ENCODE measurements around the gene RS1. TPM values are rescaled to one million over a fixed set of nuclear protein-coding genes. Genes with fewer than 3 reads are reported as not detected.

RS1 gene
- total and polyA plus RNA-seq, 10 of the 15 experiments (the other 5 are each of a cell fraction or from before 2014, with no cell fraction given), result 0.04 to 0.26 TPM; not detected in 8

DNA sequence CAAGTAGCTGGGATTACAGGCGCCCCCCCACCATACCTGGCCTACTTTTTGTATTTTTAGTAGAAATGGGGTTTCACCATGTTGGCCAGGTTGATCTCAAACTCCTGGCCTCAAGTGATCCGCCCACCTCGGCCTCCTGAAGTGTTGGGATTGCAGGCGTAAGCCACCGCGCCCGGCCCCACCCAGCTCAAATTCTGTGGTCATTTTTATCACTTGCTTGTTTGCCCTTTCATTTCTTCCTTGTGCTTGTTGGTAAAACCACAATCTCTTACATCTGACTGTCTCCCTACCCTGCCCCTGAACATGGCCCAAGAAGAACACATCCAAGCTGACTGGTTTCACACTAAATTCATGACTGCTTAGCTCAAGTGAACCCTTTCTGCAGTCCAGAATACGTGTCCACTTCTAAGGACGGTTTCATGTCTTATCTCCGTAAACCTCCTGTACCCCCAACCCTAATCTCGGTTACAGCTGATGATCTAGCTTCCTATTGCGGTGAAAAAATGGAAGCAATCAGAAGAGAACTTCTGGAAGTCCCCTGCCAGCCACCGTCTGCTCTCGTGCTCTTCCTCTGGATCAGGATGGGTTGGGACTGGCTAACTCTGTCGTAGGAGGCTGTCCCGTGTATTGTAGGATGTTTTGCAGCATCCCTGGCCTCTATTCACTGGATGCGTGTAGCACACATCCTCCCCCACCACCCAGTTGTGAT lies 5.4 kb upstream of the RS1 start:
- H3K9me3 ChIP-seq (replicated peaks; ENCODE audit: control insufficient read depth, insufficient read depth, low read length), result no peaks in the 10 kb centered on the region; the same call in 2 of the 3 replicates
- DNase-seq (ENCODE audit: low read depth, low spot score) (no peak), ATAC-seq (no peak), FAIRE-seq (no peak)
- no peaks in the 10 kb centered on the region for H4K20me1 ChIP-seq (ENCODE audit: control insufficient read depth, insufficient read depth)
- H3K4me2 ChIP-seq (ENCODE audit: control insufficient read depth, insufficient read depth), result no peak overlapping the region
- H3K79me2 ChIP-seq (ENCODE audit: control insufficient read depth, insufficient read depth, low read length), result no peaks in the 10 kb centered on the region
- BruUV-seq (replicated peaks), result no TSS peak
- in situ Hi-C loops (cut with MboI), result loop anchor here (5.0 to 10.0 kb wide), 2 partner anchors 210 to 667 kb away; partner anchors contain the start of gene PDHA1
- H3K4me3 ChIP-seq, result no peak overlapping the region
- no peak overlapping the region for H3K9ac ChIP-seq (ENCODE audit: control insufficient read depth, insufficient read depth, low read length)
- intact Hi-C loops (cut with micrococcal nuclease; ENCODE audit: unreplicated experiment), result loop anchor here (10.0 kb wide), 2 partner anchors 253 to 657 kb away; partner anchors contain the start of gene CDKL5
- H3K4me1 ChIP-seq (ENCODE audit: control insufficient read depth, insufficient read depth, low read length), result peaks cover 2% of the 10 kb centered on the region; the same call in 1 of the 2 replicates
- 69% methylated on average over 17 of the region's 17 CpGs for WGBS (ENCODE audit: insufficient coverage, insufficient replicate concordance, low lambda C conversion rate, missing lambda C conversion rate)
- RAD21 ChIA-PET (ENCODE audit: unreplicated experiment), result no interaction called here
- no peak overlapping the region for H2AFZ ChIP-seq (ENCODE audit: control insufficient read depth, low read depth, low read length)
- no peaks in the 10 kb centered on the region for H3K36me3 ChIP-seq (ENCODE audit: control insufficient read depth in 2 of 2, insufficient read depth in 2 of 2, low read length in 1 of 2)
- POLR2A ChIA-PET, result interaction anchor here (0.7 kb wide), 1 partner anchor 61 kb away, joined by 3 read pairs; no protein-coding TSS in a partner anchor
- no peaks in the 10 kb centered on the region for H3K27me3 ChIP-seq (replicated peaks in 1 of 2; ENCODE audit: control insufficient read depth in 2 of 2, insufficient read depth in 2 of 2, low read length in 1 of 2)
- CTCF ChIA-PET, result interaction anchor here (1.2 to 3.8 kb wide), 2 partner anchors 208 to 210 kb away, joined by 5 to 11 read pairs; no protein-coding TSS in a partner anchor
- H3K27ac ChIP-seq (ENCODE audit: control insufficient read depth, insufficient read depth), result no peak overlapping the region
- TF ChIP-seq, protein P1, sequence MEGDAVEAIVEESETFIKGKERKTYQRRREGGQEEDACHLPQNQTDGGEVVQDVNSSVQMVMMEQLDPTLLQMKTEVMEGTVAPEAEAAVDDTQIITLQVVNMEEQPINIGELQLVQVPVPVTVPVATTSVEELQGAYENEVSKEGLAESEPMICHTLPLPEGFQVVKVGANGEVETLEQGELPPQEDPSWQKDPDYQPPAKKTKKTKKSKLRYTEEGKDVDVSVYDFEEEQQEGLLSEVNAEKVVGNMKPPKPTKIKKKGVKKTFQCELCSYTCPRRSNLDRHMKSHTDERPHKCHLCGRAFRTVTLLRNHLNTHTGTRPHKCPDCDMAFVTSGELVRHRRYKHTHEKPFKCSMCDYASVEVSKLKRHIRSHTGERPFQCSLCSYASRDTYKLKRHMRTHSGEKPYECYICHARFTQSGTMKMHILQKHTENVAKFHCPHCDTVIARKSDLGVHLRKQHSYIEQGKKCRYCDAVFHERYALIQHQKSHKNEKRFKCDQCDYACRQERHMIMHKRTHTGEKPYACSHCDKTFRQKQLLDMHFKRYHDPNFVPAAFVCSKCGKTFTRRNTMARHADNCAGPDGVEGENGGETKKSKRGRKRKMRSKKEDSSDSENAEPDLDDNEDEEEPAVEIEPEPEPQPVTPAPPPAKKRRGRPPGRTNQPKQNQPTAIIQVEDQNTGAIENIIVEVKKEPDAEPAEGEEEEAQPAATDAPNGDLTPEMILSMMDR (IDR thresholded peaks at IDR 0.05 in 2 of 3, conservative IDR thresholded peaks at IDR 0.05 in 1 of 3; ENCODE audit: control insufficient read depth in 2 of 3, extremely low read depth in 1 of 3, insufficient read depth in 1 of 3, low read depth in 3 of 3, low read length in 3 of 3), result no peak
- TF ChIP-seq ZNF592 (IDR thresholded peaks at IDR 0.05) (no peak), EP300 (IDR thresholded peaks at IDR 0.05; ENCODE audit: borderline replicate concordance in 1 of 2, control insufficient read depth in 1 of 2, low read depth in 2 of 2, low read length in 2 of 2) (no peak), RFX5 (IDR thresholded peaks at IDR 0.05; ENCODE audit: low read depth, low read length) (no peak), ETV6 (conservative IDR thresholded peaks at IDR 0.05 in 1 of 2, IDR thresholded peaks at IDR 0.05 in 1 of 2; ENCODE audit: borderline replicate concordance in 1 of 2, low read depth in 1 of 2) (no peak), RBBP5 (conservative IDR thresholded peaks at IDR 0.05) (no peak)
- SMC1A ChIA-PET (ENCODE audit: uncharacterized antibody, unreplicated experiment), result interaction anchor here (1.2 to 1.5 kb wide), 2 partner anchors 9 kb away, joined by 3 to 4 read pairs; no protein-coding TSS in a partner anchor

Data from GM12878 (cell line).